Measurements from ENCODE around the gene BPHL. TPM values are rescaled to one million over a fixed set of nuclear protein-coding genes. Genes with fewer than 3 reads are reported as not detected.
A peak's percentile ranks its signal among the peaks of the same experiment; 100 is the strongest.

Gene BPHL
- total RNA-seq, 1 donor from 2014 or later, result 35.4 TPM

GRCh38 chr6:3090013-3090412 is 28.5 kb upstream of the BPHL start:
- peaks cover 13% of the 10 kb centered on the region for H3K27me3 Mint-ChIP-seq (ENCODE audit: unreplicated experiment)
- no peak overlapping the region for H3K27ac Mint-ChIP-seq (ENCODE audit: unreplicated experiment)
- peak overlapping the region; percentile 95 for H3K4me3 Mint-ChIP-seq (ENCODE audit: unreplicated experiment)
- no peak for DNase-seq (ENCODE audit: low spot score)
- peaks cover 68% of the 10 kb centered on the region for H3K36me3 Mint-ChIP-seq (ENCODE audit: low read depth, unreplicated experiment)
- H3K9me3 Mint-ChIP-seq (ENCODE audit: unreplicated experiment), result peaks cover 23% of the 10 kb centered on the region
- H3K4me1 Mint-ChIP-seq (ENCODE audit: unreplicated experiment), result peaks cover 5% of the 10 kb centered on the region
- TF ChIP-seq CTCF (IDR thresholded peaks at IDR 0.05; ENCODE audit: unreplicated experiment), result no peak

GRCh38 chr6:3094815-3095214 is 23.7 kb upstream of the BPHL start:
- H3K27ac Mint-ChIP-seq (ENCODE audit: unreplicated experiment), result no peak overlapping the region
- peaks cover 11% of the 10 kb centered on the region for H3K27me3 Mint-ChIP-seq (ENCODE audit: unreplicated experiment)
- TF ChIP-seq CTCF (IDR thresholded peaks at IDR 0.05; ENCODE audit: unreplicated experiment), result no peak
- H3K9me3 Mint-ChIP-seq (ENCODE audit: unreplicated experiment), result peaks cover 19% of the 10 kb centered on the region
- no peak for DNase-seq (ENCODE audit: low spot score)
- H3K36me3 Mint-ChIP-seq (ENCODE audit: low read depth, unreplicated experiment), result peaks cover 47% of the 10 kb centered on the region
- peak overlapping the region; percentile 71 for H3K4me3 Mint-ChIP-seq (ENCODE audit: unreplicated experiment)
- H3K4me1 Mint-ChIP-seq (ENCODE audit: unreplicated experiment), result peaks cover 5% of the 10 kb centered on the region

- no peak for TF ChIP-seq CTCF (IDR thresholded peaks at IDR 0.05; ENCODE audit: unreplicated experiment)
- no peak overlapping the region for H3K27ac Mint-ChIP-seq (ENCODE audit: unreplicated experiment)
- no peaks in the 10 kb centered on the region for H3K9me3 Mint-ChIP-seq (ENCODE audit: unreplicated experiment)
- peaks cover 5% of the 10 kb centered on the region for H3K27me3 Mint-ChIP-seq (ENCODE audit: unreplicated experiment)
- H3K4me3 Mint-ChIP-seq (ENCODE audit: unreplicated experiment), result no peak overlapping the region
- DNase-seq (ENCODE audit: low spot score), result no peak
- no peaks in the 10 kb centered on the region for H3K4me1 Mint-ChIP-seq (ENCODE audit: unreplicated experiment)
- H3K36me3 Mint-ChIP-seq (ENCODE audit: low read depth, unreplicated experiment), result peaks cover 37% of the 10 kb centered on the region
Measured at GRCh38 chr6:3102875-3103274, 15.6 kb upstream of the BPHL start.

GRCh38 chr6:3108746-3109414 is 9.6 kb upstream of the BPHL start:
- Mint-ChIP-seq H3K27ac (ENCODE audit: unreplicated experiment) (no peak overlapping the region), H3K36me3 (ENCODE audit: low read depth, unreplicated experiment) (peaks cover 44% of the 10 kb centered on the region)

More at GRCh38 chr6:3108746-3109414, 9.6 kb upstream of the BPHL start:
- peaks cover 3% of the 10 kb centered on the region for H3K4me1 Mint-ChIP-seq (ENCODE audit: unreplicated experiment)
- H3K9me3 Mint-ChIP-seq (ENCODE audit: unreplicated experiment), result no peaks in the 10 kb centered on the region
- H3K4me3 Mint-ChIP-seq (ENCODE audit: unreplicated experiment), result peak overlapping the region; percentile 8
- no peak for TF ChIP-seq CTCF (IDR thresholded peaks at IDR 0.05; ENCODE audit: unreplicated experiment)
- DNase-seq (ENCODE audit: low spot score), result no peak
- peaks cover 5% of the 10 kb centered on the region for H3K27me3 Mint-ChIP-seq (ENCODE audit: unreplicated experiment)
